Colonic mucosa (tissue), 4 donors: ENCODE results near the gene DYNC1I1. TPM values are rescaled to one million over a fixed set of nuclear protein-coding genes. Genes with fewer than 3 reads are reported as not detected.

ENCODE experiments used
- DNase-seq: peaks from one replicate; pipeline ENCODE4 v3.0.0-alpha.2; 2020
- H3K27ac ChIP-seq: fragments of 200-600 bp; one replicate; pipeline ENCODE4 v1.8.0; 2021
- H3K27me3 ChIP-seq: fragments of 200-600 bp; one replicate; pipeline ENCODE4 v1.8.0; 2021
- H3K36me3 ChIP-seq: fragments of 200-600 bp; one replicate; pipeline ENCODE4 v1.8.0; 2021
- H3K4me1 ChIP-seq: fragments of 200-600 bp; one replicate; pipeline ENCODE4 v1.8.0; 2021; ENCODE audit warnings: mild to moderate bottlenecking
- H3K4me3 ChIP-seq: fragments of 200-600 bp; one replicate; pipeline ENCODE4 v1.8.0; 2021
- H3K9ac ChIP-seq, 2 donors: one replicate each; pipeline ENCODE4 v1.7.0; 2013; ENCODE audit warnings: control low read depth in 2 of 2, low read depth in 2 of 2, low read length in 2 of 2
- H3K9me3 ChIP-seq: fragments of 200-600 bp; one replicate; pipeline ENCODE4 v1.8.0; 2021
- CTCF ChIP-seq: fragments of 200-600 bp; IDR thresholded peaks from one replicate; pipeline ENCODE4 v1.8.0; 2022; ENCODE audit warnings: antibody characterized with exemption, mild to moderate bottlenecking
- intact Hi-C: fragments of 100-400 bp; cut with DNase I; formaldehyde crosslinking; loops from one replicate; pipeline ENCODE4 v1.14.1; 2022
- total RNA-seq, 2 donors: library from RNA; stranded (reverse); fragmentation: NEBNext Ultra II Directional in 1 of 2; extraction: Animal tissue kit (Norgen Biotek cat#: 25700) in 1 of 2; gene quantifications; one replicate each; pipeline ENCODE4 v1.2.1, GENCODE V29; 2021
- donor health status: healthy.
- donor health status: DM: no; HTN: no; CAD: no.
- donor health status: DM: no; HTN: no; CAD: no.

The DYNC1I1 gene
- total RNA-seq, 2 donors from 2014 or later, result 0.54 to 1.8 TPM

GRCh38 chr7:95847061-95847460 lies 74.7 kb downstream of the DYNC1I1 start:
- TF ChIP-seq CTCF, result no peak

GRCh38 chr7:95859429-95859828 lies 87.1 kb downstream of the DYNC1I1 start:
- Histone ChIP-seq H3K27me3 (no peaks in the 10 kb centered on the region), H3K4me3 (no peak overlapping the region), H3K4me1 (no peaks in the 10 kb centered on the region), H3K27ac (no peak overlapping the region), H3K9ac (no peak overlapping the region), H3K36me3 (no peaks in the 10 kb centered on the region), H3K9me3 (no peaks in the 10 kb centered on the region)
- no peak for TF ChIP-seq CTCF
- DNase-seq, result no peak
- intact Hi-C loops, result no loop called here

More at GRCh38 chr7:95847061-95847460, 74.7 kb downstream of the DYNC1I1 start:
- H3K36me3 ChIP-seq, result no peaks in the 10 kb centered on the region
- no peak overlapping the region for H3K9ac ChIP-seq
- H3K27ac ChIP-seq, result no peak overlapping the region
- no peaks in the 10 kb centered on the region for H3K27me3 ChIP-seq
- intact Hi-C loops, result no loop called here
- DNase-seq, result no peak
- H3K4me1 ChIP-seq, result no peaks in the 10 kb centered on the region
- H3K4me3 ChIP-seq, result no peak overlapping the region
- no peaks in the 10 kb centered on the region for H3K9me3 ChIP-seq

GRCh38 chr7:95861041-95861440 lies 88.7 kb downstream of the DYNC1I1 start:
- no peak overlapping the region for H3K9ac ChIP-seq
- intact Hi-C loops, result no loop called here
- no peaks in the 10 kb centered on the region for H3K4me1 ChIP-seq
- H3K36me3 ChIP-seq, result no peaks in the 10 kb centered on the region
- H3K27me3 ChIP-seq, result no peaks in the 10 kb centered on the region
- H3K4me3 ChIP-seq, result no peak overlapping the region
- no peak overlapping the region for H3K27ac ChIP-seq
- no peak for TF ChIP-seq CTCF
- no peak for DNase-seq
- H3K9me3 ChIP-seq, result no peaks in the 10 kb centered on the region

GRCh38 chr7:95863623-95864022 lies 91.3 kb downstream of the DYNC1I1 start:
- no peak overlapping the region for H3K9ac ChIP-seq
- no peak for TF ChIP-seq CTCF
- DNase-seq, result no peak
- intact Hi-C loops, result no loop called here
- H3K36me3 ChIP-seq, result no peaks in the 10 kb centered on the region
- H3K4me1 ChIP-seq, result no peaks in the 10 kb centered on the region
- no peak overlapping the region for H3K4me3 ChIP-seq
- H3K27ac ChIP-seq, result no peak overlapping the region
- no peaks in the 10 kb centered on the region for H3K9me3 ChIP-seq
- H3K27me3 ChIP-seq, result no peaks in the 10 kb centered on the region

GRCh38 chr7:95865716-95866371 lies 93.5 kb downstream of the DYNC1I1 start:
- intact Hi-C loops, result no loop called here

More at GRCh38 chr7:95865716-95866371, 93.5 kb downstream of the DYNC1I1 start:
- Histone ChIP-seq H3K36me3 (no peaks in the 10 kb centered on the region), H3K27ac (no peak overlapping the region), H3K9ac (no peak overlapping the region), H3K27me3 (no peaks in the 10 kb centered on the region), H3K4me3 (no peak overlapping the region), H3K4me1 (no peaks in the 10 kb centered on the region), H3K9me3 (no peaks in the 10 kb centered on the region)
- DNase-seq, result no peak
- TF ChIP-seq CTCF, result no peak
